ENCODE results near the gene KCP. TPM values are rescaled to one million over a fixed set of nuclear protein-coding genes. Genes with fewer than 3 reads are reported as not detected.

The KCP gene
- total RNA-seq, 1 experiment from 2014 or later, result 5.3 TPM

GRCh38 chr7:128873234-128873633, 37.3 kb downstream of the KCP start:
- H4K91ac ChIP-seq (ENCODE audit: insufficient read length, low read depth, low read length), result no peak overlapping the region
- no peak for DNase-seq
- H2BK5ac ChIP-seq (ENCODE audit: insufficient read length, low read length), result no peak overlapping the region
- no peak overlapping the region for H3K9ac ChIP-seq (ENCODE audit: extremely low read depth, insufficient read length, low read length)
- no peak overlapping the region for H2AK5ac ChIP-seq (ENCODE audit: insufficient read length, low read length)
- H3K79me2 ChIP-seq (ENCODE audit: insufficient read depth, low read length), result no peaks in the 10 kb centered on the region
- Mint-ChIP-seq H3K4me3 (no peak overlapping the region), H3K9me3 (no peaks in the 10 kb centered on the region), H3K4me1 (peaks cover 16 to 18% of the 10 kb centered on the region in 2 experiments), H3K27me3 (ENCODE audit: low read depth) (peaks cover 32% of the 10 kb centered on the region), H3K27ac (no peak overlapping the region), H3K36me3 (ENCODE audit: insufficient read depth in 1 of 3, low read depth in 3 of 3) (no peaks in the 10 kb centered on the region)
- no peaks in the 10 kb centered on the region for H3K79me1 ChIP-seq (ENCODE audit: insufficient read depth, low read depth, low read length, poor library complexity, severe bottlenecking)
- H4K8ac ChIP-seq (replicated peaks; ENCODE audit: insufficient read length, low read depth, low read length), result no peak overlapping the region
- H3K27ac ChIP-seq (ENCODE audit: insufficient read length, low read depth, low read length), result no peak overlapping the region
- H3K9me3 ChIP-seq (ENCODE audit: control insufficient read depth, low read depth, low read length), result no peaks in the 10 kb centered on the region
- H3K14ac ChIP-seq (ENCODE audit: insufficient read depth, low read length), result no peak overlapping the region; the same call in 1 of the 2 replicates
- H2BK20ac ChIP-seq (ENCODE audit: low read depth, low read length, poor library complexity, severe bottlenecking), result no peak overlapping the region
- no peaks in the 10 kb centered on the region for H4K20me1 ChIP-seq (ENCODE audit: control insufficient read depth, insufficient read depth, insufficient read length)
- no peak overlapping the region for H2BK15ac ChIP-seq (ENCODE audit: low read depth, low read length)
- no peak overlapping the region for H2AFZ ChIP-seq (ENCODE audit: low read length)
- no peak overlapping the region for H2BK12ac ChIP-seq (ENCODE audit: insufficient read length, low read depth, low read length)
- no peak for TF ChIP-seq CTCF (conservative IDR thresholded peaks at IDR 0.05)
- no peaks in the 10 kb centered on the region for H3K4me1 ChIP-seq (ENCODE audit: insufficient read depth, low read length)
- no peak overlapping the region for H4K5ac ChIP-seq (ENCODE audit: insufficient read length, low read depth, low read length)
- H3T11ph ChIP-seq (ENCODE audit: low read length), result no peak overlapping the region
- no peak overlapping the region for H3K18ac ChIP-seq (ENCODE audit: insufficient read length, low read depth, low read length)
- H3K56ac ChIP-seq (ENCODE audit: insufficient read length, low read depth, low read length), result no peak overlapping the region
- H3K4ac ChIP-seq (ENCODE audit: low read depth, low read length), result no peak overlapping the region
- H3K23ac ChIP-seq (ENCODE audit: insufficient read length, low read depth, low read length), result no peak overlapping the region
- WGBS (ENCODE audit: extremely low coverage, insufficient read length, low lambda C conversion rate), result no CpG with 5 or more reads among the region's 9 CpGs
- peaks cover 11% of the 10 kb centered on the region; the same call in 1 of the 2 replicates for H3K27me3 ChIP-seq (ENCODE audit: insufficient read depth, low read length)
- H2BK120ac ChIP-seq (ENCODE audit: low read depth, low read length, poor library complexity, severe bottlenecking), result no peak overlapping the region
- H3K4me2 ChIP-seq (ENCODE audit: insufficient read depth, insufficient read length, low read length), result no peak overlapping the region
- peaks cover 12% of the 10 kb centered on the region for H3K23me2 ChIP-seq (ENCODE audit: insufficient read length, low read depth, low read length, poor library complexity, severe bottlenecking)
